ENCODE results near the gene VWA5A. TPM values are rescaled to one million over a fixed set of nuclear protein-coding genes. Genes with fewer than 3 reads are reported as not detected.
"Not testable (repeated sequence)": the region's sequence is repeated elsewhere in the genome, so short reads cannot be mapped to it uniquely, and the experiment has no call there.

VWA5A gene
- polyA plus RNA-seq, 4 donors = 12.8 to 16.8 (median 15.9) TPM

GRCh38 chr11:124153821-124154220, 38.6 kb downstream of the VWA5A start:
- no peak for DNase-seq (ENCODE audit: low read depth in 4 of 4, low spot score in 3 of 4)

- DNase-seq (ENCODE audit: low read depth in 4 of 4, low spot score in 3 of 4) = no peak
Measured at GRCh38 chr11:124159481-124159880, 44.2 kb downstream of the VWA5A start.

GRCh38 chr11:124160986-124161385, 45.7 kb downstream of the VWA5A start:
- DNase-seq (ENCODE audit: low read depth in 4 of 4, low spot score in 3 of 4) = no peak

GRCh38 chr11:124167826-124168231, 52.6 kb downstream of the VWA5A start:
- no peak for DNase-seq (ENCODE audit: low read depth in 4 of 4, low spot score in 3 of 4)

GRCh38 chr11:124168796-124169195, 53.5 kb downstream of the VWA5A start:
- DNase-seq (ENCODE audit: low read depth in 4 of 4, low spot score in 3 of 4) = no peak

GRCh38 chr11:124170315-124170714, 55.1 kb downstream of the VWA5A start:
- DNase-seq (ENCODE audit: low read depth in 4 of 4, low spot score in 3 of 4) = not testable (repeated sequence)

- DNase-seq (ENCODE audit: low read depth in 4 of 4, low spot score in 3 of 4) = no peak
Measured at GRCh38 chr11:124170801-124171586, 55.7 kb downstream of the VWA5A start.

- DNase-seq (ENCODE audit: low read depth in 4 of 4, low spot score in 3 of 4) = no peak
Measured at GRCh38 chr11:124172101-124172500, 56.9 kb downstream of the VWA5A start.

- no peak for DNase-seq (ENCODE audit: low read depth in 4 of 4, low spot score in 3 of 4)
Measured at GRCh38 chr11:124172599-124172998, 57.3 kb downstream of the VWA5A start.

- peak in 2 of 4 donors; percentile 5 to 20 for DNase-seq (ENCODE audit: low read depth in 4 of 4, low spot score in 3 of 4)
Measured at GRCh38 chr11:124174001-124174583, 58.8 kb downstream of the VWA5A start.

GRCh38 chr11:124176925-124177715, 61.9 kb downstream of the VWA5A start:
- no peak for DNase-seq (ENCODE audit: low read depth in 4 of 4, low spot score in 3 of 4)

GRCh38 chr11:124179310-124179709, 64.1 kb downstream of the VWA5A start:
- DNase-seq (ENCODE audit: low read depth in 4 of 4, low spot score in 3 of 4) = no peak

- DNase-seq (ENCODE audit: low read depth in 4 of 4, low spot score in 3 of 4) = no peak
Measured at GRCh38 chr11:124183068-124183467, 67.8 kb downstream of the VWA5A start, which contains the start of gene OR10D3. OR10D3 (plus strand) TSS chr11:124183345; CDS start chr11:124185270, 1,925 bp downstream.

GRCh38 chr11:124190298-124191139, 75.3 kb downstream of the VWA5A start:
- peak; percentile 7 to 10 (median 8) for DNase-seq (ENCODE audit: low read depth in 4 of 4, low spot score in 3 of 4)

- no peak for DNase-seq (ENCODE audit: low read depth in 4 of 4, low spot score in 3 of 4)
Measured at GRCh38 chr11:124193221-124194010, 78.2 kb downstream of the VWA5A start.

GRCh38 chr11:124194293-124195188, 79.3 kb downstream of the VWA5A start:
- no peak for DNase-seq (ENCODE audit: low read depth in 4 of 4, low spot score in 3 of 4)

- peak; percentile 10 to 24 (median 13) for DNase-seq (ENCODE audit: low read depth in 4 of 4, low spot score in 3 of 4)
Measured at GRCh38 chr11:124195189-124195734, 80.0 kb downstream of the VWA5A start.

All from right renal pelvis (tissue), 4 donors.